Heart left ventricle (tissue), 16 donors: Measurements from ENCODE around the gene CD81. TPM values are rescaled to one million over a fixed set of nuclear protein-coding genes. Genes with fewer than 3 reads are reported as not detected.
A peak's percentile ranks its signal among the peaks of the same experiment; 100 is the strongest.

Experiments used
- ATAC-seq, 4 donors: fragments of 200-7000 bp; cut with Tn5 transposase; one replicate each; pipeline ENCODE4 v1.9.1; 2020 to 2022; ENCODE audit warnings: moderate library complexity in 4 of 4, mild to moderate bottlenecking in 3 of 4, moderate number of reproducible peaks in 1 of 4
- DNase-seq, 5 donors: peaks; one replicate each; pipeline ENCODE4 v3.0.0-alpha.2; 2020
- H3K27ac ChIP-seq, 12 donors: fragments of 200-600 bp; sonication (generic) in 4 of 12; one replicate each; pipeline versions ENCODE4 v1.5.0 to v1.8.0; 2016 to 2022; ENCODE audit warnings: mild to moderate bottlenecking in 2 of 12
- H3K27me3 ChIP-seq, 9 donors: fragments of 200-600 bp; sonication (generic) in 2 of 9; one replicate each; pipeline versions ENCODE4 v1.5.1 to v1.8.0; 2016 to 2022; ENCODE audit warnings: mild to moderate bottlenecking in 3 of 9
- H3K36me3 ChIP-seq, 9 donors: fragments of 200-600 bp; sonication (generic) in 2 of 9; one replicate each; pipeline versions ENCODE4 v1.5.0 to v1.8.0; 2018 to 2022; ENCODE audit warnings: mild to moderate bottlenecking in 2 of 9
- H3K4me1 ChIP-seq, 12 donors: fragments of 200-600 bp; sonication (generic) in 4 of 12; one replicate each; pipeline versions ENCODE4 v1.5.0 to v1.8.0; 2016 to 2022; ENCODE audit warnings: mild to moderate bottlenecking in 3 of 12
- H3K4me3 ChIP-seq, 12 donors: fragments of 200-600 bp; sonication (generic) in 4 of 12; one replicate each; pipeline versions ENCODE4 v1.5.0 to v1.8.0; 2017 to 2022; ENCODE audit warnings: mild to moderate bottlenecking in 9 of 12, moderate library complexity in 4 of 12
- H3K9me3 ChIP-seq, 12 donors: fragments of 200-600 bp; sonication (generic) in 4 of 12; one replicate each; pipeline versions ENCODE4 v1.5.0 to v1.8.0; 2016 to 2022; ENCODE audit warnings: mild to moderate bottlenecking in 1 of 12
- POLR2A ChIP-seq, 2 donors: fragments of 450-650 bp; IDR thresholded peaks; one replicate each; pipeline ENCODE4 v1.6.1; 2017; ENCODE audit warnings: antibody characterized with exemption in 2 of 2, mild to moderate bottlenecking in 2 of 2, moderate library complexity in 2 of 2
- WGBS, 4 donors: extraction: QIAGEN DNeasy Blood & Tissue Kit in 2 of 4; methylation state at CpG; one replicate each; pipeline versions ENCODE4 v1.1.5 to v1.1.7; 2013 to 2018; 5-methylcytosine and 5-hydroxymethylcytosine counted together
- intact Hi-C, 10 donors: fragments of 100-400 bp; cut with DNase I; formaldehyde crosslinking; loops; one replicate each; pipeline versions ENCODE4 v1.11.1 to v1.14.2; 2022
- polyA plus RNA-seq, 2 donors: library from polyadenylated mRNA; stranded (reverse); fragments of 200-250 nt; gene quantifications; one replicate each; pipeline ENCODE4 v1.2.3, GENCODE V29; 2013
- total RNA-seq, 9 donors: library from RNA; depleted of rRNA in 2 of 9; stranded (reverse); fragments of >200 nt in 2 of 9; fragmentation: NEBNext Ultra II Directional in 3 of 9; extraction: Animal tissue kit (Norgen Biotek cat#: 25700) in 3 of 9; gene quantifications; one replicate each; pipeline versions ENCODE4 v1.1.0 to v1.2.4, GENCODE V29; 2016 to 2023
- TF ChIP-seq, protein P1 (sequence below), 12 donors: fragments of 200-600 bp; sonication (generic) in 4 of 12; IDR thresholded peaks; one replicate each; pipeline versions ENCODE4 v1.5.0 to v1.8.0; 2018 to 2022; ENCODE audit warnings: antibody characterized with exemption in 12 of 12, mild to moderate bottlenecking in 5 of 12
- donor health status: ischemic (EF 13 %, LVEDD 7.1; RV severe dilation, severe dysfunction).
- donor health status: healthy with polysubstance abuse.
- donor health status: DM: no; HTN: yes; CAD: no.
- donor health status: DM: no; HTN: no; CAD: no.
- donor health status: ischemic (EF 25% LVEDD 6.9; RV normal size, moderate dysfunction).
- donor health status: ischemic (EF 25% LVEDD 5.7; RV mildly dilated, moderate dysfunction).
- donor health status: healthy.
- donor health status: DM: yes; HTN: yes; CAD: no.
- donor health status: ischemic (EF 35%, LVEDD 5.7; RV mildly dilated, moderate dysfunction).
- donor health status: nonischemic (EF 11% LVEDD 7.7; RV severe dilation, severe dysfunction).
- donor health status: DM: yes; HTN: yes; CAD: no.
- donor health status: PGD.
- donor health status: ischemic (EF 29% LVEDD 5.4; RV normal size, mild dysfunction).
- donor health status: nonischemic (EF 23%, LVEDD 6.1; RV moderate dilation, normal function).

CD81 gene
- total and polyA plus RNA-seq, 11 donors: 277 to 994 (median 518) TPM

DNA sequence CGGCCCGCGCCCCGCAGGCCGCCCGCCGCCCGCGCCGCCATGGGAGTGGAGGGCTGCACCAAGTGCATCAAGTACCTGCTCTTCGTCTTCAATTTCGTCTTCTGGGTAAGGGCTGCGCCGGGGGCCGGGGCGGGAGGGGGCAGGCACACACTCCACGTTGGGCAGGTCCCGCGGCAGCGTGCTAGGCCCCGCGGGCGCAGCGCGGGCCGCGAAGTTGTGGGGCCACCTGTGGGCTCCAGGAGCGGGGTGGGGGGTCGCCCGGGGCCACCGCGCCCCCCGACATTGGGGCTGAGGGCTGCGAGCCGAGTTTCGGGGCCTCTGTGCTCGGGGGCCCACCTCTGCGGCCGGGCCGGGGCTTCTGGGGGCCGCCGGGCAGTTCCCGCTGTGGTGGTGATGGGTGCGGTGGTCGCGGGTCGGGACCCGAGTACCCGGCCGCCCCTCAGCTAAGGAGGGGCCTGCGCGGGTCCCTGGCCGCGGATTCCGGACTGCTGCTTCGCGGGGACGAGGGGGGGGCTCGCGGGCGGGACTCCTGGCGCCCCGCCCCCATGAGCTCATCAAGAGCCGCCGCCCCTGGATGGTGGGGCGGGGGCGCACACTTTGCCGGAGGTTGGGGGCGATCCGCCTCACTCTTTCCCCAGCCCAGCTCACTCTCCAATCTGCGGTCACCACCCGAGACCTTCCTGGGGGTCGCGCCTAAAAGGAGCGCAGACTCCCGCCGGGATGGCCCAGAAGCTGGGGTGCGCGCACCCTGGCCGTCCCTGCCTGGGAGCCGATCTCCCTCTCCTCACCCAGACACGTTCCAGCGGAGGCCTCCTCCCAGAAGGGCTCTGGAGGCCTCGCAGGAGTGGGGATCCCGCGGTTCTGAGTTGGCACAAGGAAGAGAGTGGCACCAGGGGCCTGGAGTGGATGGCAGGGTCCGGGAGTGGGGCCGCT lies 667 bp downstream of the CD81 start:
- ATAC-seq (peak in 3 of 4 donors; percentile 23 to 48 (median 34)), DNase-seq (peak in 4 of 5 donors; percentile 79 to 86 (median 84))
- Histone ChIP-seq H3K27ac (peak overlapping the region; percentile 91 to 100 (median 99)), H3K27me3 (no peaks in the 10 kb centered on the region), H3K4me3 (peak overlapping the region; percentile 70 to 100 (median 100)), H3K4me1 (peaks cover 23 to 84% (median 50%) of the 10 kb centered on the region in 12 donors), H3K36me3 (no peaks in the 10 kb centered on the region), H3K9me3 (no peaks in the 10 kb centered on the region)
- WGBS, 4 donors: 1 to 2% (median 1%) methylated on average over 22 to 88 of the region's 88 CpGs
- intact Hi-C loops: loop anchor here in 6 of 10 donors (1.0 to 5.0 kb wide), 5 partner anchors 23 to 70 kb away; partner anchors contain the start of gene TSSC4 (in 2 of the 6)
- no peak for TF ChIP-seq POLR2A (IDR thresholded peaks at IDR 0.05)
- TF ChIP-seq, protein P1, sequence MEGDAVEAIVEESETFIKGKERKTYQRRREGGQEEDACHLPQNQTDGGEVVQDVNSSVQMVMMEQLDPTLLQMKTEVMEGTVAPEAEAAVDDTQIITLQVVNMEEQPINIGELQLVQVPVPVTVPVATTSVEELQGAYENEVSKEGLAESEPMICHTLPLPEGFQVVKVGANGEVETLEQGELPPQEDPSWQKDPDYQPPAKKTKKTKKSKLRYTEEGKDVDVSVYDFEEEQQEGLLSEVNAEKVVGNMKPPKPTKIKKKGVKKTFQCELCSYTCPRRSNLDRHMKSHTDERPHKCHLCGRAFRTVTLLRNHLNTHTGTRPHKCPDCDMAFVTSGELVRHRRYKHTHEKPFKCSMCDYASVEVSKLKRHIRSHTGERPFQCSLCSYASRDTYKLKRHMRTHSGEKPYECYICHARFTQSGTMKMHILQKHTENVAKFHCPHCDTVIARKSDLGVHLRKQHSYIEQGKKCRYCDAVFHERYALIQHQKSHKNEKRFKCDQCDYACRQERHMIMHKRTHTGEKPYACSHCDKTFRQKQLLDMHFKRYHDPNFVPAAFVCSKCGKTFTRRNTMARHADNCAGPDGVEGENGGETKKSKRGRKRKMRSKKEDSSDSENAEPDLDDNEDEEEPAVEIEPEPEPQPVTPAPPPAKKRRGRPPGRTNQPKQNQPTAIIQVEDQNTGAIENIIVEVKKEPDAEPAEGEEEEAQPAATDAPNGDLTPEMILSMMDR (IDR thresholded peaks at IDR 0.05): no peak

DNA sequence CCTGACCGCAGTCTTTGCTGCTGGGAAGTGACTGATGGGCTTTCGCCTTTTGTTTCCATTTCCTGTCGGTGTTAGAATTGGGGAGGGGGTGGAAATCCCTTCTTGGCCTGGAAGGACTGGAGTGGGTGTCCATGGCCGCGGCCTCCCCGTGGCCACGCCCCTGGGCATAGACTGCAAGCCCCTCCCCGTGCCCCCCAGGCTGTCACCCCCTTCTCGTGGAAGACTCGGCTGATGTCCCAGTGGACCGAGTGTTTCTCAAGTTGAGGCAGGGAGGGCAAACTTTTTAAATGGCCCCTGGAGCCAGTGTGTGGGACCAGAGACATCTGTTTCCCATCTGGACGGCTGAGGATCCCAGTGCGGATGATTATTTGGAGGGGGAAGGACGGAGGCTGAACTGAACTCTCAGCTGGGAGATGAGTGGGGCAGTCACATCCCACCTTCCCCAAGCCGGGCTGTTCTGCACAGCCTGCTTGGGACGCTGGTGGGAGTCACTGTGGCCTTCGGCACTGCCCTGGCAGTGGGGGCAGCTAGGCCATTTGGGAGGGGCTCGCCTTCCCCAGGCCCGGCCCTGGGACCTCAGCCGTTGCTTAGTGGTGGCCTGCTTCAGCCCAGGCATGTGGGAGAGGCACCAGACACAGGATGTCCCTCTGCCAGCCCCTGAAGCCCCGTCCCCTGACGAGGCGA lies 1.6 kb downstream of the CD81 start:
- Histone ChIP-seq H3K9me3 (no peaks in the 10 kb centered on the region), H3K27me3 (no peaks in the 10 kb centered on the region), H3K4me1 (peaks cover 31 to 91% (median 59%) of the 10 kb centered on the region in 12 donors), H3K4me3 (peak overlapping the region; percentile 70 to 100 (median 100)), H3K36me3 (no peaks in the 10 kb centered on the region), H3K27ac (peak overlapping the region; percentile 91 to 100 (median 99))
- intact Hi-C loops: loop anchor here in 6 of 10 donors (1.0 to 5.0 kb wide), 5 partner anchors 22 to 71 kb away; partner anchors contain the start of gene TSSC4 (in 2 of the 6)
- 0 to 9% (median 4%) methylated on average over 15 to 23 of the region's 23 CpGs for WGBS, 4 donors
- no peak for TF ChIP-seq POLR2A (IDR thresholded peaks at IDR 0.05)
- TF ChIP-seq, protein P1 (IDR thresholded peaks at IDR 0.05): no peak
- DNase-seq: peak in 4 of 5 donors; percentile 65 to 79 (median 72)
- ATAC-seq: peak in 1 of 4 donors; percentile 4

DNA sequence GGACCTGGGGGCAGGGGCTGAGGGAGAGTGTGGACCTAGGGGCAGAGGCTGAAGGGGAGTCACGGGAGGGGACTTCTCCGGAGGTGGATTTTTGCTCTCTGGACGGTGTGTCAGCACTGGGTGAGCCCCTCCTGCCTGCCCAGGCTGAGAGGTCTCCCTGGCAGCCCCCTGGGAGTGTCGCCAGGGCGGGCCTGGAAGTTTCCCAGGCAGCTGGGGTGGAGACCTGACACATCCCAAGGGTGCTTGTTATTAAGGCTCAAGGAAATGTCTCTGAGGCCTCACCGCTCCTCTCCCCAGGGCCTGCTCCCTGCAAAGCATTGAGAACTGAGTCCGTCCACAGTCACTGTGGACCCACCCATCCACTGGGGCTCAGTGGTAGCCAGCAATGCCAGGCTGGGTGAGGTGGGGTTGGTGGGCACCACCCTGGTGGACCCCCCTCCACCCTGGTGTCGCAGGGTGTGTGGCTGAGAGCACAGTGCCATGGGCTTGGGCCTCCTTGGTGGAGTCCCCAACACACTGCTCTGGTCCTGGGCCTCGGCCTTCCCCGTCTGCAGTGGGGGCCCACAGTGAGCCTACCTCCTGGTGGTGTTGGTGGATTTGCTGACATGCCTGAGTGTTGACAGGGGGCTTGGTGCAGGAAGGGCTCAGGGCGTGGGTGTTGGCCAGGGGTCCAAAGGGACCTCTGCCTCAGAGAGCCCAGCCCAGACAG lies 2.5 kb downstream of the CD81 start:
- Histone ChIP-seq H3K4me1 (peaks cover 32 to 91% (median 65%) of the 10 kb centered on the region in 12 donors), H3K9me3 (no peaks in the 10 kb centered on the region), H3K4me3 (peak overlapping the region in 10 of 12 donors; percentile 34 to 100 (median 100)), H3K27me3 (no peaks in the 10 kb centered on the region), H3K27ac (peak overlapping the region; percentile 62 to 100 (median 99)), H3K36me3 (no peaks in the 10 kb centered on the region)
- WGBS, 4 donors: 22 to 26% (median 23%) methylated on average over 7 to 11 of the region's 11 CpGs
- TF ChIP-seq, protein P1 (IDR thresholded peaks at IDR 0.05): no peak
- no peak for TF ChIP-seq POLR2A (IDR thresholded peaks at IDR 0.05)
- intact Hi-C loops: loop anchor here in 6 of 10 donors (2.0 to 5.0 kb wide), 5 partner anchors 19 to 72 kb away; partner anchors contain the start of gene TSSC4 (in 1 of the 6)
- no peak for ATAC-seq
- DNase-seq: peak in 4 of 5 donors; percentile 17 to 61 (median 34)
